Mesendoderm (in vitro differentiated cells): Measurements from ENCODE around the gene SLCO2B1.

Experiments used
- DNase-seq: peaks from one replicate; pipeline ENCODE4 v3.0.0; 2013
- H2AK5ac ChIP-seq: 2 replicates; pipeline ENCODE4 v1.6.1; 2013; ENCODE audit warnings: low read length, inconsistent platforms
- H2BK120ac ChIP-seq: 2 replicates; pipeline ENCODE4 v1.6.1; 2013; ENCODE audit warnings: low read depth, mild to moderate bottlenecking, low read length, moderate library complexity, mixed read lengths
- H2BK15ac ChIP-seq: replicated peaks from 2 replicates; pipeline ENCODE4 v1.6.1; 2013; ENCODE audit warnings: low read depth, mild to moderate bottlenecking, moderate library complexity
- H2BK5ac ChIP-seq: 2 replicates; pipeline ENCODE4 v1.6.1; 2013; ENCODE audit warnings: low read length, inconsistent platforms
- H3K18ac ChIP-seq: 2 replicates; pipeline ENCODE4 v1.6.1; 2013; ENCODE audit warnings: mild to moderate bottlenecking, low read length, mixed read lengths
- H3K23ac ChIP-seq: one replicate; pipeline ENCODE4 v1.6.1; 2013; ENCODE audit warnings: low read length
- H3K27ac ChIP-seq: 2 replicates; pipeline ENCODE4 v1.5.1; 2013; ENCODE audit warnings: low read depth, mild to moderate bottlenecking, inconsistent platforms, low read length, moderate library complexity
- H3K27me3 ChIP-seq: 2 replicates; pipeline ENCODE4 v1.6.1; 2013; ENCODE audit warnings: low read length, control low read depth, mild to moderate bottlenecking, inconsistent platforms; ENCODE audit not compliant: insufficient read depth, poor library complexity
- H3K36me3 ChIP-seq: 2 replicates; pipeline ENCODE4 v1.6.1; 2013; ENCODE audit warnings: low read length, inconsistent platforms; ENCODE audit not compliant: control insufficient read depth, insufficient read depth
- H3K4ac ChIP-seq: one replicate; pipeline ENCODE4 v1.6.1; 2013; ENCODE audit warnings: low read depth, mild to moderate bottlenecking, low read length, moderate library complexity
- H3K4me1 ChIP-seq: 2 replicates; pipeline ENCODE4 v1.6.1; 2013; ENCODE audit warnings: low read depth, low read length, inconsistent platforms; ENCODE audit not compliant: control insufficient read depth
- H3K4me2 ChIP-seq: 2 replicates; pipeline ENCODE4 v1.6.1; 2013; ENCODE audit warnings: low read length
- H3K4me3 ChIP-seq: 2 replicates; pipeline ENCODE4 v1.5.1; 2013; ENCODE audit warnings: mild to moderate bottlenecking, low read length
- H3K56ac ChIP-seq: one replicate; pipeline ENCODE4 v1.6.1; 2013; ENCODE audit warnings: low read length
- H3K79me1 ChIP-seq: 2 replicates; pipeline ENCODE4 v1.6.1; 2013; ENCODE audit warnings: low read length, inconsistent platforms
- H3K79me2 ChIP-seq: 2 replicates; pipeline ENCODE4 v1.6.1; 2013; ENCODE audit warnings: mild to moderate bottlenecking, low read length; ENCODE audit not compliant: control insufficient read depth, insufficient read depth
- H3K9ac ChIP-seq: 2 replicates; pipeline ENCODE4 v1.6.1; 2013; ENCODE audit warnings: low read length, inconsistent platforms
- H4K5ac ChIP-seq: one replicate; pipeline ENCODE4 v1.6.1; 2013; ENCODE audit warnings: low read length
- H4K8ac ChIP-seq: one replicate; pipeline ENCODE4 v1.6.1; 2013; ENCODE audit warnings: low read depth, mild to moderate bottlenecking, control low read depth, low read length, moderate library complexity
- WGBS: extraction: QIAGEN DNeasy Blood & Tissue Kit; methylation state at CpG from one replicate; pipeline ENCODE4 v1.1.7; 2013; ENCODE audit warnings: low lambda C conversion rate, missing lambda C conversion rate; ENCODE audit not compliant: insufficient coverage; ENCODE audit errors: extremely low coverage; 5-methylcytosine and 5-hydroxymethylcytosine counted together

The SLCO2B1 gene

GRCh38 chr11:75193711-75194110 lies 42.8 kb downstream of the SLCO2B1 start:
- H3K23ac ChIP-seq, result no peak overlapping the region
- no peak overlapping the region for H3K56ac ChIP-seq
- no CpG with 5 or more reads among the region's 2 CpGs for WGBS
- H3K36me3 ChIP-seq, result no peaks in the 10 kb centered on the region
- H2BK5ac ChIP-seq, result no peak overlapping the region
- H4K5ac ChIP-seq, result no peak overlapping the region
- H4K8ac ChIP-seq, result no peak overlapping the region
- no peak overlapping the region for H2AK5ac ChIP-seq
- H2BK15ac ChIP-seq, result no peak overlapping the region
- H3K27me3 ChIP-seq, result no peaks in the 10 kb centered on the region
- no peak overlapping the region for H3K4ac ChIP-seq
- no peaks in the 10 kb centered on the region for H3K4me1 ChIP-seq
- no peak overlapping the region for H3K4me2 ChIP-seq
- no peak overlapping the region for H3K27ac ChIP-seq
- no peaks in the 10 kb centered on the region for H3K79me1 ChIP-seq
- H2BK120ac ChIP-seq, result no peak overlapping the region
- H3K9ac ChIP-seq, result no peak overlapping the region
- no peak overlapping the region for H3K4me3 ChIP-seq
- no peaks in the 10 kb centered on the region for H3K79me2 ChIP-seq
- no peak overlapping the region for H3K18ac ChIP-seq
- DNase-seq, result no peak

GRCh38 chr11:75194147-75194546 lies 43.2 kb downstream of the SLCO2B1 start:
- H3K4me1 ChIP-seq, result no peaks in the 10 kb centered on the region
- no peak overlapping the region for H3K4ac ChIP-seq
- no CpG with 5 or more reads among the region's 5 CpGs for WGBS
- no peaks in the 10 kb centered on the region for H3K79me2 ChIP-seq
- H3K27ac ChIP-seq, result no peak overlapping the region
- no peak overlapping the region for H3K4me3 ChIP-seq
- H4K5ac ChIP-seq, result no peak overlapping the region
- no peak overlapping the region for H2AK5ac ChIP-seq
- no peak overlapping the region for H4K8ac ChIP-seq
- H3K79me1 ChIP-seq, result no peaks in the 10 kb centered on the region
- H3K56ac ChIP-seq, result no peak overlapping the region
- H3K23ac ChIP-seq, result no peak overlapping the region
- no peaks in the 10 kb centered on the region for H3K36me3 ChIP-seq
- H2BK15ac ChIP-seq, result no peak overlapping the region
- no peak overlapping the region for H2BK120ac ChIP-seq
- no peak overlapping the region for H3K18ac ChIP-seq
- no peaks in the 10 kb centered on the region for H3K27me3 ChIP-seq
- H2BK5ac ChIP-seq, result no peak overlapping the region
- H3K9ac ChIP-seq, result no peak overlapping the region
- DNase-seq, result no peak
- H3K4me2 ChIP-seq, result no peak overlapping the region

- Histone ChIP-seq H2BK15ac (no peak overlapping the region), H3K4me2 (no peak overlapping the region), H3K9ac (no peak overlapping the region), H3K23ac (no peak overlapping the region), H4K5ac (no peak overlapping the region), H3K18ac (no peak overlapping the region), H3K27me3 (no peaks in the 10 kb centered on the region), H3K27ac (no peak overlapping the region), H3K4ac (no peak overlapping the region), H3K79me2 (no peaks in the 10 kb centered on the region), H3K4me3 (no peak overlapping the region), H3K79me1 (no peaks in the 10 kb centered on the region), H2AK5ac (no peak overlapping the region), H2BK120ac (no peak overlapping the region), H3K56ac (no peak overlapping the region), H4K8ac (no peak overlapping the region), H2BK5ac (no peak overlapping the region), H3K4me1 (no peaks in the 10 kb centered on the region), H3K36me3 (no peaks in the 10 kb centered on the region)
- no CpG with 5 or more reads among the region's 7 CpGs for WGBS
- no peak for DNase-seq
These were observed 44.5 kb downstream of the SLCO2B1 start for GRCh38 chr11:75195167-75195962.

GRCh38 chr11:75196426-75196825 lies 45.5 kb downstream of the SLCO2B1 start:
- Histone ChIP-seq H3K9ac (no peak overlapping the region), H2BK5ac (no peak overlapping the region), H2BK15ac (no peak overlapping the region), H2AK5ac (no peak overlapping the region), H4K8ac (no peak overlapping the region), H2BK120ac (no peak overlapping the region), H3K36me3 (no peaks in the 10 kb centered on the region), H3K23ac (no peak overlapping the region), H3K4me2 (no peak overlapping the region), H3K4me3 (no peak overlapping the region), H3K56ac (no peak overlapping the region), H3K4ac (no peak overlapping the region), H3K79me1 (no peaks in the 10 kb centered on the region), H4K5ac (no peak overlapping the region), H3K18ac (no peak overlapping the region), H3K4me1 (peaks cover 2% of the 10 kb centered on the region), H3K27ac (no peak overlapping the region), H3K79me2 (no peaks in the 10 kb centered on the region), H3K27me3 (no peaks in the 10 kb centered on the region)
- no CpG with 5 or more reads among the region's 8 CpGs for WGBS
- DNase-seq, result no peak

GRCh38 chr11:75197512-75198277 lies 46.8 kb downstream of the SLCO2B1 start:
- no peak overlapping the region for H4K8ac ChIP-seq
- no peak overlapping the region for H2BK15ac ChIP-seq
- no peak overlapping the region for H3K23ac ChIP-seq
- H4K5ac ChIP-seq, result no peak overlapping the region
- H2BK120ac ChIP-seq, result no peak overlapping the region
- no peak overlapping the region for H3K18ac ChIP-seq
- peaks cover 11% of the 10 kb centered on the region for H3K4me1 ChIP-seq
- no peaks in the 10 kb centered on the region for H3K36me3 ChIP-seq
- H3K9ac ChIP-seq, result no peak overlapping the region
- no peak overlapping the region for H2BK5ac ChIP-seq
- DNase-seq, result no peak
- H3K79me2 ChIP-seq, result no peaks in the 10 kb centered on the region
- no CpG with 5 or more reads among the region's 4 CpGs for WGBS
- H3K4me3 ChIP-seq, result no peak overlapping the region
- H3K27ac ChIP-seq, result no peak overlapping the region
- no peak overlapping the region for H3K4ac ChIP-seq
- H3K79me1 ChIP-seq, result no peaks in the 10 kb centered on the region
- H3K56ac ChIP-seq, result no peak overlapping the region
- no peak overlapping the region for H2AK5ac ChIP-seq
- H3K4me2 ChIP-seq, result no peak overlapping the region
- no peaks in the 10 kb centered on the region for H3K27me3 ChIP-seq
